ENCODE results near the gene CENPVL1.
"Not testable (repeated sequence)": the region's sequence is repeated elsewhere in the genome, so short reads cannot be mapped to it uniquely, and the experiment has no call there.

CENPVL1 gene
- total RNA-seq = 0 reads per million in 17 experiments

- DNase-seq = not testable (repeated sequence)
These were observed at the start of gene CENPVL1 for GRCh38 chrX:51710277-51711164. Gene CENPVL1 (plus strand): TSS chrX:51710512. CDS start chrX:51710512, 0 bp downstream.

- DNase-seq = no peak
These were observed 44.3 kb upstream of the CENPVL1 start for GRCh38 chrX:51665981-51666380.

- DNase-seq = not testable (repeated sequence)
These were observed 30.5 kb upstream of the CENPVL1 start for GRCh38 chrX:51679689-51680433.

GRCh38 chrX:51681808-51682719, 28.2 kb upstream of the CENPVL1 start:
- DNase-seq = not testable (repeated sequence)

GRCh38 chrX:51682720-51683062, 27.6 kb upstream of the CENPVL1 start, which contains the start of gene CENPVL2:
Gene CENPVL2 (minus strand): TSS chrX:51682831. CDS start chrX:51682831, 0 bp downstream.
- DNase-seq = not testable (repeated sequence)

GRCh38 chrX:51694254-51694653, 16.1 kb upstream of the CENPVL1 start:
- no peak for DNase-seq

- DNase-seq = no peak
These were observed 12.9 kb upstream of the CENPVL1 start for GRCh38 chrX:51697397-51697796.

GRCh38 chrX:51712943-51713647, 2.8 kb downstream of the CENPVL1 start:
- not testable (repeated sequence) for DNase-seq

GRCh38 chrX:51728202-51728601, 17.9 kb downstream of the CENPVL1 start:
- no peak for DNase-seq

- DNase-seq = peak; percentile 7 to 62 (median 40)
These were observed 26.8 kb downstream of the CENPVL1 start for GRCh38 chrX:51737091-51737490.

- DNase-seq = no peak
These were observed 32.3 kb downstream of the CENPVL1 start for GRCh38 chrX:51742586-51742985.

- peak; percentile 60 to 77 (median 71) for DNase-seq
These were observed 33.1 kb downstream of the CENPVL1 start, which contains the start of gene GSPT2 for GRCh38 chrX:51743179-51743957. Gene GSPT2 (plus strand): TSS chrX:51743442. CDS start chrX:51743627, 185 bp downstream.

GRCh38 chrX:51747671-51748070, 37.4 kb downstream of the CENPVL1 start:
- no peak for DNase-seq

- DNase-seq = no peak
These were observed 48.9 kb downstream of the CENPVL1 start for GRCh38 chrX:51759055-51759839.

- peak in 3 of 4 experiments; percentile 3 to 24 (median 16) for DNase-seq
These were observed 50.3 kb downstream of the CENPVL1 start for GRCh38 chrX:51760657-51761056.
